GM12878 (cell line): ENCODE data around the gene REPS2.

Experiments
- CEBPB ChIP-seq, 2 experiments: fragments of 150-350 bp in 1 of 2; IDR thresholded peaks; 2 replicates each; pipeline ENCODE4 v1.6.1; 2012 to 2014; ENCODE audit warnings: low read depth in 2 of 2, low read length in 2 of 2, borderline replicate concordance in 1 of 2, inconsistent platforms in 1 of 2
- JUNB ChIP-seq: IDR thresholded peaks from 2 replicates; pipeline ENCODE4 v1.6.1; 2016; ENCODE audit warnings: antibody characterized with exemption, mild to moderate bottlenecking
- POLR2AphosphoS5 ChIP-seq: IDR thresholded peaks from 2 replicates; pipeline ENCODE4 v1.6.1; 2011; ENCODE audit warnings: mild to moderate bottlenecking, low read length, inconsistent platforms
- ZNF274 ChIP-seq: IDR thresholded peaks from one replicate; pipeline ENCODE4 v1.8.0; 2011; ENCODE audit not compliant: insufficient read length, insufficient read depth
- TF ChIP-seq, protein P1 (sequence below), 3 experiments: IDR thresholded peaks in 2 of 3; conservative IDR thresholded peaks in 1 of 3; 2 replicates each; pipeline ENCODE4 v1.5.1; 2011; ENCODE audit warnings: low read depth in 3 of 3, low read length in 3 of 3, mild to moderate bottlenecking in 3 of 3, control low read depth in 2 of 3, moderate library complexity in 2 of 3, inconsistent platforms in 1 of 3, mixed read lengths in 1 of 3; ENCODE audit not compliant: control insufficient read depth in 2 of 3, insufficient read depth in 1 of 3; ENCODE audit errors: extremely low read depth in 1 of 3

DNA sequence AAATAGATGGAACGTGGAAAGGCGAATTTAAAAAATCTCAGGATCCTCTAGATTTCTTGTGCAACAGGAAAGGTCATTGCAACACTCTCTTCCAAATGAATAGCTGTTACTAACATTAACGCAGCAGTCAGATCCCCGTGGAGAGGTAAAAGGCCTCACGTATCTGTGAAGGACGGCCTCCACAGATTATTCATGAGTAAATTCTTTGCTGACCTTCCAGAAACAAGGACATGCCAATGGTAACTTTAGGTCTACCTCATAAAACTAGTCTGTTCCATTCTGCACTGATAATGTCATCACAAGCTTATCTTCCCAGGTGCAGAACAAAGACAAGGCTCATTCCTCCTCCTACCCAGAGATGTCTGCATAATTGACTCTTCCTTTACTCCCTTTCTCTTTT is 16.1 kb upstream of the REPS2 start:
- TF ChIP-seq ZNF274, result no peak
- TF ChIP-seq, protein P1, sequence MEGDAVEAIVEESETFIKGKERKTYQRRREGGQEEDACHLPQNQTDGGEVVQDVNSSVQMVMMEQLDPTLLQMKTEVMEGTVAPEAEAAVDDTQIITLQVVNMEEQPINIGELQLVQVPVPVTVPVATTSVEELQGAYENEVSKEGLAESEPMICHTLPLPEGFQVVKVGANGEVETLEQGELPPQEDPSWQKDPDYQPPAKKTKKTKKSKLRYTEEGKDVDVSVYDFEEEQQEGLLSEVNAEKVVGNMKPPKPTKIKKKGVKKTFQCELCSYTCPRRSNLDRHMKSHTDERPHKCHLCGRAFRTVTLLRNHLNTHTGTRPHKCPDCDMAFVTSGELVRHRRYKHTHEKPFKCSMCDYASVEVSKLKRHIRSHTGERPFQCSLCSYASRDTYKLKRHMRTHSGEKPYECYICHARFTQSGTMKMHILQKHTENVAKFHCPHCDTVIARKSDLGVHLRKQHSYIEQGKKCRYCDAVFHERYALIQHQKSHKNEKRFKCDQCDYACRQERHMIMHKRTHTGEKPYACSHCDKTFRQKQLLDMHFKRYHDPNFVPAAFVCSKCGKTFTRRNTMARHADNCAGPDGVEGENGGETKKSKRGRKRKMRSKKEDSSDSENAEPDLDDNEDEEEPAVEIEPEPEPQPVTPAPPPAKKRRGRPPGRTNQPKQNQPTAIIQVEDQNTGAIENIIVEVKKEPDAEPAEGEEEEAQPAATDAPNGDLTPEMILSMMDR (IDR thresholded peaks at IDR 0.05 in 2 of 3, conservative IDR thresholded peaks at IDR 0.05 in 1 of 3; ENCODE audit: control insufficient read depth in 2 of 3, extremely low read depth in 1 of 3, insufficient read depth in 1 of 3, low read depth in 3 of 3, low read length in 3 of 3), result no peak
- TF ChIP-seq POLR2AphosphoS5, result no peak
- no peak for TF ChIP-seq CEBPB (IDR thresholded peaks at IDR 0.05; ENCODE audit: borderline replicate concordance in 1 of 2, low read depth in 2 of 2, low read length in 2 of 2)
- TF ChIP-seq JUNB, result no peak
